Lung (tissue), 12 donors: ENCODE results near the gene NRIP3. TPM values are rescaled to one million over a fixed set of nuclear protein-coding genes. Genes with fewer than 3 reads are reported as not detected.
"Not testable (repeated sequence)": the region's sequence is repeated elsewhere in the genome, so short reads cannot be mapped to it uniquely, and the experiment has no call there.

Source experiments
- ATAC-seq: fragments of 200-7000 bp; cut with Tn5 transposase; one replicate; pipeline ENCODE4 v1.9.1; 2020; ENCODE audit warnings: moderate number of reproducible peaks; ENCODE audit not compliant: insufficient read depth, low FRiP score
- DNase-seq, 3 donors: peaks; one replicate each; pipeline ENCODE4 v3.0.0-alpha.2; 2013 to 2017
- H3K27ac ChIP-seq, 2 donors: one replicate each; pipeline ENCODE4 v1.5.1; 2013; ENCODE audit warnings: mild to moderate bottlenecking in 2 of 2, moderate library complexity in 2 of 2, control low read depth in 1 of 2, inconsistent platforms in 1 of 2, low read depth in 1 of 2, low read length in 1 of 2
- H3K27me3 ChIP-seq, 3 donors: one replicate each; pipeline ENCODE4 v1.5.1; 2013; ENCODE audit warnings: low read length in 2 of 3; ENCODE audit not compliant: control insufficient read depth in 3 of 3, insufficient read depth in 3 of 3
- H3K36me3 ChIP-seq, 4 donors: one replicate each; pipeline ENCODE4 v1.5.1; 2013; ENCODE audit warnings: low read length in 4 of 4, mild to moderate bottlenecking in 1 of 4, moderate library complexity in 1 of 4; ENCODE audit not compliant: control insufficient read depth in 4 of 4, insufficient read depth in 4 of 4
- H3K4me1 ChIP-seq, 5 donors: one replicate each; pipeline ENCODE4 v1.5.1; 2013; ENCODE audit warnings: low read length in 5 of 5, mild to moderate bottlenecking in 2 of 5, moderate library complexity in 1 of 5; ENCODE audit not compliant: control insufficient read depth in 5 of 5, insufficient read depth in 5 of 5
- H3K4me3 ChIP-seq: one replicate; pipeline ENCODE4 v1.5.1; 2013; ENCODE audit warnings: mild to moderate bottlenecking, control low read depth, moderate library complexity
- H3K9ac ChIP-seq, 2 donors: one replicate each; pipeline ENCODE4 v1.5.1; 2013; ENCODE audit warnings: low read length in 2 of 2, control low read depth in 1 of 2; ENCODE audit not compliant: insufficient read depth in 1 of 2
- H3K9me3 ChIP-seq, 4 donors: one replicate each; pipeline ENCODE4 v1.5.1; 2013; ENCODE audit warnings: low read length in 3 of 4, mild to moderate bottlenecking in 1 of 4, moderate library complexity in 1 of 4; ENCODE audit not compliant: control insufficient read depth in 4 of 4, insufficient read depth in 3 of 4
- WGBS, 2 donors: extraction: QIAGEN DNeasy Blood & Tissue Kit; methylation state at CpG; one replicate each; pipeline ENCODE4 v1.1.7; 2013; 5-methylcytosine and 5-hydroxymethylcytosine counted together
- polyA plus RNA-seq, 2 donors: library from polyadenylated mRNA; stranded (reverse); fragments of 200-250 nt; gene quantifications; one replicate each; pipeline ENCODE4 v1.2.1, GENCODE V29; 2013
- total RNA-seq, 2 donors: library from RNA; depleted of rRNA in 1 of 2; stranded (reverse); fragments of >200 nt in 1 of 2; gene quantifications; one replicate each; pipeline ENCODE4 v1.2.1, GENCODE V29; 2014 to 2021
- TF ChIP-seq, protein P1 (sequence below): IDR thresholded peaks from 2 replicates; pipeline ENCODE4 v1.5.1; 2012; ENCODE audit warnings: mild to moderate bottlenecking; ENCODE audit errors: control extremely low read depth, extremely low read depth
- donor health status: control.
- donor health status: control.
- donor health status: Bipolar disorder and iron deficiency.
- donor health status: healthy.
- donor health status: DM: yes; HTN: yes; CAD: no.

The NRIP3 gene
- total and polyA plus RNA-seq, 4 donors, result 0.28 to 2.2 (median 1.9) TPM

DNA sequence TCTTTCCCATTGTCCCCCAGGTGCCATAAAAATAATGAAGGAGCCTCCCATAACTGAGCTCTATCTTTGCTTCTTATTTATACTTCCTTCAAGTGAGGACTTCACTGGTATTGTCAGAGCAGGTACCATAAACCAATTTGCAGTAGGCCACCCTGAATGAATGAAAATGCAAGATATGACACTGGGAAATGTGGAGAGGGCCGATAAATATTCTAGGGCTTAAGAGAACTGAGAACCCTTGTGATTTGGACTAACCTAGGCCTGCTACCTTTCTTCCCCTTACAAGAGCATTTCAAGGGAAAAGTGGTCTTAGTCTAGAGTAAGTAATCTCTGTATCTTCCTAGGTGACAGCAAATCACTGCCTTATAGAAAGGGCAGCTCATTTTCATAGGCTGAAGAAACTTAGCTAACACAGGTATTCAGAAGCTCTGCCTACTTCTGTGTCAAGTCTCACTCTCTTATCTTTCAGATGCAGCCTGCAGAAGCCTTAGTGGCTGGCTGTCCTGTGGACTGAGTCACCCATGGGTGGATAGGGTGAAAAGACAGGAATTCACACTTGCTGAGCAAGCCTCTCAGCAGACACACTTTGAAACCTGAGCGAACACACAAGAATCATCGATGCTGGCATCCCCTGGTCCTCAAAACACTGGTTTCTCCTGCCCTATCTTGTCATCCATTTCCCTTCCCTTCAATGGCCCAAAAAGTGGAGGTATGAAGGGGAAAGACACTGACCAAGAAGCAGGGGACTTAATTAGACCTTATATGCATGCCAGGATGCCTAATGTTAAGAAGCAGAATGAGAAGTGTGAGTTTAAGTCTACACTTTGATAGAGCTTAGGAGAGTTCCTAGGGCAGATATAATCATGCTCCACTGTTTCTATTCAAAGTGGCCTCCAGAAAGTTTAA is 15.2 kb downstream of the NRIP3 start:
- 62 to 79% methylated on average over 3 of the region's 3 CpGs for WGBS, 2 donors
- Histone ChIP-seq H3K27ac (no peak overlapping the region), H3K4me3 (no peak overlapping the region), H3K9me3 (no peaks in the 10 kb centered on the region), H3K36me3 (no peaks in the 10 kb centered on the region), H3K4me1 (no peaks in the 10 kb centered on the region), H3K9ac (no peak overlapping the region), H3K27me3 (no peaks in the 10 kb centered on the region)
- TF ChIP-seq, protein P1, sequence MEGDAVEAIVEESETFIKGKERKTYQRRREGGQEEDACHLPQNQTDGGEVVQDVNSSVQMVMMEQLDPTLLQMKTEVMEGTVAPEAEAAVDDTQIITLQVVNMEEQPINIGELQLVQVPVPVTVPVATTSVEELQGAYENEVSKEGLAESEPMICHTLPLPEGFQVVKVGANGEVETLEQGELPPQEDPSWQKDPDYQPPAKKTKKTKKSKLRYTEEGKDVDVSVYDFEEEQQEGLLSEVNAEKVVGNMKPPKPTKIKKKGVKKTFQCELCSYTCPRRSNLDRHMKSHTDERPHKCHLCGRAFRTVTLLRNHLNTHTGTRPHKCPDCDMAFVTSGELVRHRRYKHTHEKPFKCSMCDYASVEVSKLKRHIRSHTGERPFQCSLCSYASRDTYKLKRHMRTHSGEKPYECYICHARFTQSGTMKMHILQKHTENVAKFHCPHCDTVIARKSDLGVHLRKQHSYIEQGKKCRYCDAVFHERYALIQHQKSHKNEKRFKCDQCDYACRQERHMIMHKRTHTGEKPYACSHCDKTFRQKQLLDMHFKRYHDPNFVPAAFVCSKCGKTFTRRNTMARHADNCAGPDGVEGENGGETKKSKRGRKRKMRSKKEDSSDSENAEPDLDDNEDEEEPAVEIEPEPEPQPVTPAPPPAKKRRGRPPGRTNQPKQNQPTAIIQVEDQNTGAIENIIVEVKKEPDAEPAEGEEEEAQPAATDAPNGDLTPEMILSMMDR, result no peak
- DNase-seq (no peak), ATAC-seq (no peak)

DNA sequence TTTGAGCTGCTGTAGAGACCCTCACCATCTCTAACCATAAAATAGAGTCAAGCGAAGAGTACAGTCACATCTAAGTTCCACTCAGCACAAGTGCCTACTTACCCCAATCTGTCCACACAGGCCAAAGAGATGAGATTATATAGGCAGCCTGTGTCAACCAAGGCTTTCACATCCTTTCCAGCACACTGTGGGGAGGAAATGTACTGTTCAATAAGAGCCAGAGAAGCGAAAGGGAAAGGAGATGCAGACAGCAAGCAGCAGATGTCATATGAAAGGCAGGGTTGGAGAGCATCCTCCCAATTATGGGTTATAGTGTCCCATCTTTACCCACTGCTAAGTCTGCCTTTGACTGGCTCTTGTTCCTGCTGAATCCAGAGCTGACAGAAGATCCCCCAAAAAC is 16.4 kb downstream of the NRIP3 start:
- TF ChIP-seq, protein P1, result no peak
- DNase-seq (no peak), ATAC-seq (no peak)
- Histone ChIP-seq H3K27ac (no peak overlapping the region), H3K27me3 (no peaks in the 10 kb centered on the region), H3K4me1 (no peaks in the 10 kb centered on the region), H3K4me3 (no peak overlapping the region), H3K9me3 (no peaks in the 10 kb centered on the region), H3K36me3 (no peaks in the 10 kb centered on the region), H3K9ac (no peak overlapping the region)
- 84 to 94% methylated on average over 2 of the region's 2 CpGs for whole genome bisulfite sequencing, 2 donors

DNA sequence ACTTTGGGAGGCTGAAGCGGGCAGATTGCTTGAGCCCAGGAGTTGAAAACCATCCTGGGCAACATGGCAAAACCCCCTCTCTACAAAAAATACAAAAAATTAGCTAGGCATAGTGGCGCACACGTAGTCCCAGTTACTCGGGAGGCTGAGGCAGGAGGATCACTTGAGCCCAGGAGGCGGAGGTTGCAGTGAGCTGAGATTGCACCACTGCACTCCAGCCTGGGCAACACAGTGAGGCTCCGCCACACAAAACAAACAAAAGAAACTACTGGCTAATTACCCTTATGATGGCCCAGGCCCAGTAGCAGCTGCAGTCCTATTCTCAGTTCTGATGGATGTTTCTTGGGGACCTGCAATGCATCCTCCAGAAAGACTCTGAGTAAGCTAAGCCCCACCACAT is 17.0 kb downstream of the NRIP3 start:
- not testable (repeated sequence) for H3K4me3 ChIP-seq, H3K9ac ChIP-seq, H3K27ac ChIP-seq, H3K27me3 ChIP-seq, H3K9me3 ChIP-seq, H3K4me1 ChIP-seq, DNase-seq, ATAC-seq, H3K36me3 ChIP-seq
- WGBS, 2 donors, result 95 to 96% methylated on average over 6 of the region's 6 CpGs

DNA sequence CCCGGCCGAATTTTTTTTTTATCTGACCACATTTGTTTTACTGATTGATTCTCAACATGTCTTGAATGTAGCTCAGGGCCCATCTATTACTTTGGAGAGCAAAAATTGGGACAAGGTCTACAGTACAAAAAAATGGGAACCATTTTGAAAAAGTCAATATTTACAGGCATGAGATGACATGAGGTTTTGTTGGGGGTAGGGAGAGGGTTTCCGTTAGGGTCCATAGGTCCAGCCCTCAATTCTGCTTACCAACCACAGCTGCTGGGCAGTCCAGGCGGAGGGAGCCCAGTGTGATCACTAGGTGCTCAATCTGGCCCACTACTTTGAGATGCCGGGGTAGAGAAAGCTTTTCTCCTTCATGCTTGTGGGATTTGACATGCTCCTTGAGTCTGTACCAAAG is 18.3 kb downstream of the NRIP3 start:
- H3K9me3 ChIP-seq, result no peaks in the 10 kb centered on the region
- H3K4me1 ChIP-seq, result no peaks in the 10 kb centered on the region
- 93 to 97% methylated on average over 5 of the region's 5 CpGs for WGBS, 2 donors
- H3K27me3 ChIP-seq, result no peaks in the 10 kb centered on the region
- H3K36me3 ChIP-seq, result no peaks in the 10 kb centered on the region
- H3K4me3 ChIP-seq, result no peak overlapping the region
- no peak for ATAC-seq
- no peak overlapping the region for H3K27ac ChIP-seq
- no peak overlapping the region for H3K9ac ChIP-seq
- no peak for DNase-seq
- TF ChIP-seq, protein P1, result no peak
